Thyroid gland (tissue), 4 donors: ENCODE data around the gene RIPOR1. TPM values are rescaled to one million over a fixed set of nuclear protein-coding genes. Genes with fewer than 3 reads are reported as not detected.

ENCODE experiments used
- DNase-seq, 2 donors: peaks; one replicate each; pipeline ENCODE4 v3.0.0-alpha.2; 2019
- H3K27ac ChIP-seq, 3 donors: fragments of 200-600 bp; sonication (generic); 1 replicate in 2 of 3; 2 replicates in 1 of 3; pipeline ENCODE4 v1.5.1; 2016 to 2019; ENCODE audit warnings: mild to moderate bottlenecking in 1 of 3, moderate library complexity in 1 of 3
- H3K27me3 ChIP-seq: fragments of 200-600 bp; sonication (generic); one replicate; pipeline ENCODE4 v1.5.1; 2019
- H3K36me3 ChIP-seq, 2 donors: fragments of 200-600 bp; sonication (generic); one replicate each; pipeline ENCODE4 v1.5.1; 2016 to 2019
- H3K4me1 ChIP-seq, 2 donors: fragments of 200-600 bp; sonication (generic); one replicate each; pipeline ENCODE4 v1.5.1; 2017 to 2019
- H3K4me3 ChIP-seq, 3 donors: fragments of 200-600 bp; sonication (generic); replicated peaks in 1 of 3; 1 replicate in 2 of 3; 2 replicates in 1 of 3; pipeline ENCODE4 v1.5.1; 2016; ENCODE audit warnings: mild to moderate bottlenecking in 1 of 3
- H3K9me3 ChIP-seq: fragments of 200-600 bp; sonication (generic); one replicate; pipeline ENCODE4 v1.5.1; 2017
- CTCF ChIP-seq, 6 experiments: fragments of 200-600 bp in 3 of 6; fragments of 450-650 bp in 3 of 6; sonication (generic) in 3 of 6; IDR thresholded peaks; one replicate each; pipeline ENCODE4 v1.5.1; 2016 to 2019; ENCODE audit warnings: antibody characterized with exemption in 6 of 6, mild to moderate bottlenecking in 2 of 6, inconsistent platforms in 1 of 6, moderate library complexity in 1 of 6
- POLR2A ChIP-seq, 2 donors: fragments of 450-650 bp; IDR thresholded peaks; one replicate each; pipeline ENCODE4 v1.6.1; 2017; ENCODE audit warnings: antibody characterized with exemption in 2 of 2, mild to moderate bottlenecking in 2 of 2, moderate library complexity in 1 of 2
- WGBS, 2 donors: methylation state at CpG; one replicate each; pipeline ENCODE4 v1.1.5; 2017; 5-methylcytosine and 5-hydroxymethylcytosine counted together
- intact Hi-C: fragments of 100-400 bp; cut with DNase I; formaldehyde crosslinking; loops from one replicate; pipeline ENCODE4 v1.15.1; 2023
- total RNA-seq, 4 donors: library from RNA; depleted of rRNA; stranded (reverse); fragments of >200 nt; gene quantifications; one replicate each; pipeline ENCODE4 v1.2.3, GENCODE V29; 2016

RIPOR1 gene
- total RNA-seq, 4 donors from 2014 or later, result 21.3 to 57.1 (median 41.2) TPM

DNA sequence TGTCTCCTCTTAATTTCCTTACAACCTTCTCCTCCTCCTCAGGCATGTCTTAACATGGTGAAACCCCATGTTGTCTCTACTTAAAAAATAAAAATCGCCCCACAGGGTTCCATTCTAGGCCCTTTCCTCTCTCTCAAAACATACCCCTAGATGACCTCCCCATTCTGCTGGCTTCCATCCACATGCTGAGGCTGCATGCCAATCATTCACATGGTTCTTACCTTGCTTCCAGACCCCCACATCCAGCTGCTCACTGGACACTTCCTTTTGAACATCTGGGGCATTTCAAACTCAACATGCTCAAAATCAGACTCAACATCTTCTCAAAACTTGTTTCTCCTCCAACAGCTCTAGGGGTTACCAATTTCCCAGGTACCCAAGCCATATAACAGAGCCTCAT lies 21.3 kb downstream of the RIPOR1 start:
- Histone ChIP-seq H3K27ac (no peak overlapping the region), H3K9me3 (no peaks in the 10 kb centered on the region), H3K36me3 (peaks cover 11 to 13% of the 10 kb centered on the region in 2 donors), H3K4me3 (no peak overlapping the region), H3K27me3 (no peaks in the 10 kb centered on the region), H3K4me1 (peaks cover 6 to 36% of the 10 kb centered on the region in 2 donors)
- intact Hi-C loops, result loop anchor here (5.0 kb wide), 2 partner anchors 97 to 117 kb away; partner anchors contain the start of genes C16orf86, CARMIL2 and ENKD1
- 54 to 57% methylated on average over 1 of the region's 1 CpG for WGBS, 2 donors
- TF ChIP-seq CTCF (IDR thresholded peaks at IDR 0.05) (no peak), POLR2A (IDR thresholded peaks at IDR 0.05) (no peak)
- no peak for DNase-seq

GRCh38 chr16:67551091-67551490 lies 22.5 kb downstream of the RIPOR1 start:
- DNase-seq, result no peak
- Histone ChIP-seq H3K27me3 (no peaks in the 10 kb centered on the region), H3K36me3 (peaks cover 0 to 2% of the 10 kb centered on the region in 2 donors), H3K4me1 (peaks cover 6 to 36% of the 10 kb centered on the region in 2 donors), H3K27ac (no peak overlapping the region), H3K9me3 (no peaks in the 10 kb centered on the region), H3K4me3 (no peak overlapping the region)
- 95 to 96% methylated on average over 2 of the region's 2 CpGs for WGBS, 2 donors
- TF ChIP-seq POLR2A (IDR thresholded peaks at IDR 0.05), result no peak
- TF ChIP-seq CTCF (IDR thresholded peaks at IDR 0.05), result no peak
- intact Hi-C loops, result no loop called here

DNA sequence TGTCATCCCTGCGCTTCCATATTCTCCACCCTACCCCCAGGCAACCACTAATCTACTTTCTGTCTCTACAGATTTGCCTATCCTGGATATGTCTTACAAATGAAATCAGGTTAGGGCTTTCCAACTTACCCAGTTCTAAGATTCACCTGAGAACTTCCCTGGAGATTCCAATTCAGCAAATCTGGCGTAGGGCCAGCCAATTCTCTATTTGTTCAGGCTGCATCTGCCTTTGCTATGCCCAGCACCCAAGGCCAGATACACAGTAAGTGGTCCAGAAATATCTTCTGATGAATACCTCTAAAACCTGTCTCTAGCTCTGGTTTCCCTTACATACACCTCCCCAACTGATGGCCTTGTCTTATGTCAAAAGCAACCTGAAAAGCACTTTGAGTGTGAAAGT lies 23.3 kb downstream of the RIPOR1 start:
- TF ChIP-seq CTCF (IDR thresholded peaks at IDR 0.05), result no peak
- no peak for TF ChIP-seq POLR2A (IDR thresholded peaks at IDR 0.05)
- 90 to 95% methylated on average over 2 of the region's 2 CpGs for WGBS, 2 donors
- Histone ChIP-seq H3K27me3 (no peaks in the 10 kb centered on the region), H3K4me1 (peaks cover 6 to 27% of the 10 kb centered on the region in 2 donors), H3K4me3 (no peak overlapping the region), H3K9me3 (no peaks in the 10 kb centered on the region), H3K27ac (no peak overlapping the region), H3K36me3 (no peaks in the 10 kb centered on the region)
- no peak for DNase-seq
- intact Hi-C loops, result no loop called here

DNA sequence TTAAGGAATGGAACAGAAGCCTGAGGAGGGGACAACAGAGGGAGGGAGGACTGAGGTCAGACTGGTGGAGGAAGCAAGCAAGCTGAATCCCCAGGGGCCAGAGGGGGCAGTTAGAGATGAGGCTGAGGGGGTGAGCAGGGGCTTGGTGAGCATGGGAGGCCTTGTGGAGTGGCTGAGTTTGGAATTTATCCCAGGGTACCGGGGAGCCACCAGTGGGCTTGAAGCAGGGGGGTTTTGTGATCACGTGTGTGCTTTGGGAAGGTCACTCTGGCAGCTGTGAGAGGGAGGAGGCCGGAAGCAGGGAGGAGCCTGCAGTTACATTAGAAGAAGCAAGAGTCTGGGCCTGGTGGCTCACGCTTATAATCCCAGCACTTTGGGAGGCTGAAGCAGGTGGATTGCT lies 23.8 kb downstream of the RIPOR1 start:
- WGBS, 2 donors, result 29 to 55% methylated on average over 4 of the region's 4 CpGs
- no peak overlapping the region for H3K27ac ChIP-seq
- TF ChIP-seq CTCF (IDR thresholded peaks at IDR 0.05) (no peak), POLR2A (IDR thresholded peaks at IDR 0.05) (no peak)
- no peak overlapping the region for H3K4me3 ChIP-seq
- intact Hi-C loops, result no loop called here
- peaks cover 4 to 22% of the 10 kb centered on the region in 2 donors for H3K4me1 ChIP-seq
- DNase-seq, result no peak
- no peaks in the 10 kb centered on the region for H3K9me3 ChIP-seq
- H3K27me3 ChIP-seq, result no peaks in the 10 kb centered on the region
- no peaks in the 10 kb centered on the region for H3K36me3 ChIP-seq

DNA sequence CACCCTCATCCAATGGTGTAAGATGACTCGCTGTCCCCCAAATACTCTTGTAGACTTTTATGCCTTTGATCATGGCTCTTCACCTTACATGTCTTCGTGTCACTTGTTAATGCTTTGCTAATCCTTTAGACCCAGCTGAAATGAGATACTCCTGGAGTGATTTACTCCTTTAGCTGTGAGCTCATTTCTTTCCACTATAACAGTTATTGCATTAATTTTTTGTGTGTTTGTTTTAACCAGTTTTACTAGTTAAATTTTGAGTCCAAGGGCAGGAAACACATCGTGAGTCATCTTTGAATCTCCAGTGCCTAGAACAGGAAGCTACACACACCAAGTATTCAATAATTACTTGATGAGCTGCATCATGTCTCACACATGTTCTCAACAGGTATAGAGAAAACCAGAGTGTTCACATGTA lies 27.2 kb downstream of the RIPOR1 start:
- intact Hi-C loops, result no loop called here
- Histone ChIP-seq H3K36me3 (no peaks in the 10 kb centered on the region), H3K27ac (no peak overlapping the region), H3K4me3 (no peak overlapping the region), H3K4me1 (peaks cover 0 to 11% of the 10 kb centered on the region in 2 donors), H3K27me3 (no peaks in the 10 kb centered on the region), H3K9me3 (no peaks in the 10 kb centered on the region)
- no peak for TF ChIP-seq POLR2A (IDR thresholded peaks at IDR 0.05)
- TF ChIP-seq CTCF (IDR thresholded peaks at IDR 0.05), result no peak
- WGBS, 2 donors, result 75 to 77% methylated on average over 3 of the region's 3 CpGs
- DNase-seq, result no peak
